ENCODE measurements around the gene CELF4. TPM values are rescaled to one million over a fixed set of nuclear protein-coding genes. Genes with fewer than 3 reads are reported as not detected.

CELF4 gene
- total and polyA plus RNA-seq, 7 donors: 0.60 to 5.0 (median 1.8) TPM; not detected in 1

GRCh38 chr18:37494406-37494805 is 71.2 kb downstream of the CELF4 start:
- Histone ChIP-seq H3K4me1 (no peaks in the 10 kb centered on the region), H3K36me3 (no peaks in the 10 kb centered on the region), H3K27ac (no peak overlapping the region), H3K9me3 (no peaks in the 10 kb centered on the region), H3K27me3 (peaks cover 0 to 16% (median 0%) of the 10 kb centered on the region in 3 donors), H3K4me3 (no peak overlapping the region)
- no peak for TF ChIP-seq EP300 (IDR thresholded peaks at IDR 0.05)
- TF ChIP-seq POLR2AphosphoS5 (IDR thresholded peaks at IDR 0.05): no peak
- no peak for TF ChIP-seq CTCF (IDR thresholded peaks at IDR 0.05)
- no peak for TF ChIP-seq POLR2A (IDR thresholded peaks at IDR 0.05)
- intact Hi-C loops (cut with DNase I): no loop called here
- WGBS, 2 donors: 71 to 89% methylated on average over 5 of the region's 5 CpGs
- no peak for DNase-seq

DNA sequence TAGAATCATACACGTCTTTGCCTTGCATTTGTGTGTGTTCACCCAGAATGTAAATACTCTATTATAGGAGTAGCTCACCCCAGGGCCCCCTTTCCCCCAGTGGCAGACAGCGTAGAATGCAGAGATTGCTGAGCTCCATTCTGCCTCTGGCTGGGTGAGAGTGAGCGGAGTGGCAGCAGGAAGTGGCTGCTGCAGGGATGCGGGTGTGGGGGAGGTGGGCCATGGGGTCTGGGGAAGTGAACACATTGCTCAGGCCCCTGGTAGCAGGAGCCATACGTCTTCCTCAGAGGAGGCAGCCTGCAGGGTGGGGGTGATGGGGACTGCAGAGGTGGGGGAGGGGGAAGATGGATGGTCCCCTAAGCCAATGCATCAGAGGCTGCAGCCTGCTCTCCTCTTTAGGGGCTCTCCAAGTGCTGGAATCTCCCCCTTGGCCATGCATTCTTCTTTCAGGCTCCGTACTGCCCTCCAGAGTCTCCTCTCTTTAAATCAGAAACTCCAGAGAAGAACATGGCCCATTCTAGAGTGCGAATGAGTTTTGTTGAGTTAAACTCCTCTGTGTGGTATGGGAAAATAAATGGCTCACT is 72.2 kb downstream of the CELF4 start:
- no peak for DNase-seq
- intact Hi-C loops (cut with DNase I): no loop called here
- no peaks in the 10 kb centered on the region for H3K36me3 ChIP-seq
- TF ChIP-seq EP300 (IDR thresholded peaks at IDR 0.05) (no peak), CTCF (IDR thresholded peaks at IDR 0.05) (no peak), POLR2A (IDR thresholded peaks at IDR 0.05) (no peak), POLR2AphosphoS5 (IDR thresholded peaks at IDR 0.05) (no peak)
- no peaks in the 10 kb centered on the region for H3K4me1 ChIP-seq
- no peak overlapping the region for H3K27ac ChIP-seq
- H3K4me3 ChIP-seq: no peak overlapping the region
- WGBS, 2 donors: 57 to 66% methylated on average over 7 of the region's 7 CpGs
- no peaks in the 10 kb centered on the region for H3K9me3 ChIP-seq
- H3K27me3 ChIP-seq: peaks cover 0 to 25% (median 8%) of the 10 kb centered on the region in 3 donors

- H3K36me3 ChIP-seq: no peaks in the 10 kb centered on the region
- H3K9me3 ChIP-seq: no peaks in the 10 kb centered on the region
- H3K27ac ChIP-seq: no peak overlapping the region
- intact Hi-C loops (cut with DNase I): no loop called here
- 28 to 46% methylated on average over 1 of the region's 1 CpG for WGBS, 2 donors
- TF ChIP-seq POLR2A (IDR thresholded peaks at IDR 0.05) (no peak), POLR2AphosphoS5 (IDR thresholded peaks at IDR 0.05) (no peak), EP300 (IDR thresholded peaks at IDR 0.05) (no peak), CTCF (IDR thresholded peaks at IDR 0.05) (no peak)
- no peak for DNase-seq
- H3K4me3 ChIP-seq: no peak overlapping the region
- no peaks in the 10 kb centered on the region for H3K4me1 ChIP-seq
- H3K27me3 ChIP-seq: peaks cover 0 to 28% (median 12%) of the 10 kb centered on the region in 3 donors
Observed at GRCh38 chr18:37492952-37493351, 72.6 kb downstream of the CELF4 start.

- Histone ChIP-seq H3K4me3 (no peak overlapping the region), H3K27me3 (peaks cover 3 to 40% (median 22%) of the 10 kb centered on the region in 3 donors), H3K4me1 (no peaks in the 10 kb centered on the region), H3K36me3 (no peaks in the 10 kb centered on the region), H3K27ac (no peak overlapping the region), H3K9me3 (no peaks in the 10 kb centered on the region)
- intact Hi-C loops (cut with DNase I): no loop called here
- TF ChIP-seq POLR2A (IDR thresholded peaks at IDR 0.05) (no peak), CTCF (IDR thresholded peaks at IDR 0.05) (no peak), POLR2AphosphoS5 (IDR thresholded peaks at IDR 0.05) (no peak), EP300 (IDR thresholded peaks at IDR 0.05) (no peak)
- WGBS, 2 donors: 78 to 80% methylated on average over 10 of the region's 10 CpGs
- no peak for DNase-seq
Observed at GRCh38 chr18:37491526-37491925, 74.1 kb downstream of the CELF4 start.

GRCh38 chr18:37489998-37490397 is 75.6 kb downstream of the CELF4 start:
- intact Hi-C loops (cut with DNase I): no loop called here
- H3K27ac ChIP-seq: no peak overlapping the region

More at GRCh38 chr18:37489998-37490397, 75.6 kb downstream of the CELF4 start:
- 64 to 67% methylated on average over 3 of the region's 3 CpGs for WGBS, 2 donors
- Histone ChIP-seq H3K9me3 (no peaks in the 10 kb centered on the region), H3K4me1 (peaks cover 0 to 12% (median 9%) of the 10 kb centered on the region in 4 donors), H3K36me3 (no peaks in the 10 kb centered on the region), H3K27me3 (peaks cover 11 to 55% (median 35%) of the 10 kb centered on the region in 3 donors), H3K4me3 (no peak overlapping the region)
- no peak for TF ChIP-seq EP300 (IDR thresholded peaks at IDR 0.05)
- DNase-seq: no peak
